GM18861 (cell line): ENCODE data around the gene DKK2.
A peak's percentile ranks its signal among the peaks of the same experiment; 100 is the strongest.
"Not testable (repeated sequence)": the region's sequence is repeated elsewhere in the genome, so short reads cannot be mapped to it uniquely, and the experiment has no call there.

Experiments
- ATAC-seq: cut with Tn5 transposase; IDR thresholded peaks from one replicate; pipeline ENCODE4 v1.9.1; 2021; ENCODE audit not compliant: unreplicated experiment

The DKK2 gene

GRCh38 chr4:106914223-106914622 is 121.9 kb downstream of the DKK2 start:
- ATAC-seq, result no peak

- ATAC-seq, result no peak
Measured at GRCh38 chr4:106909486-106910188, 126.5 kb downstream of the DKK2 start.

DNA sequence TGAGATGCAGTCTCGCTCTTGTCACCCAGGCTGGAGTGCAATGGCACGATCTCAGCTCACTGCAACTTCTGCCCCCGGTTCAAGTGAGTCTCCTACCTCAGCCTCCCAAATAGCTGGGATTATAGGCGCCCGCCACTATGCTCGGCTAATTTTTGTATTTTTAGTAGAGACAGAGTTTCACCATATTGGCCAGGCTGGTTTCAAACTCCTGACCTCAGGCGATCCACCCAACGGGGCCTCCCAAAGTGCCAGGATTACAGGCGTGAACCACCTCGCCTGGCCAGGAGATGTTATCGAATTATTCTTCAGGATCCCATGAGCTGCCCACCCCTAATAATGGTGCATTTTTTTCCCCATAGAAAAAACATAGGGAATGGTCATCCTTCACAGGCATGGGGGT is 128.1 kb downstream of the DKK2 start:
- not testable (repeated sequence) for ATAC-seq

GRCh38 chr4:106907216-106907615 is 128.9 kb downstream of the DKK2 start:
- no peak for ATAC-seq

DNA sequence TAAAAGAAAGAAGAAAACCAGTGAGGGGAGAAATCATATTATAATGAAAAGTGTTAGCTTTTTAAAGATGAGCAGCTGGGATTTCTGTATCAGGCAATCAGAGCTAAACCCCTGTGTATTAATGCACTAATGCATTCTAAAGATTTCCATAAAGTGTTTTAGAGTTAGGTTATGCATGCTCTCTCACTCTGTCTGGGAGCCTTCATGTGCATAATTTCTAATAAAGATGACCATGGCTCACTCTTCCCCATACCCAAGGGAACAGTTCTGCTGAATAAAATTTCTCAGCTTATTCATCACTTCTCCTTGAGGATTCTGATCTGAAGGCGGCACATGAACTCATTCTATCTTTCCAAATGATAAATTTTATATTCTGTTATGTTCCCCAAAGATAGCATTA is 129.4 kb downstream of the DKK2 start:
- ATAC-seq, result no peak

GRCh38 chr4:106898621-106899230 is 137.4 kb downstream of the DKK2 start:
- ATAC-seq, result peak; percentile 93

DNA sequence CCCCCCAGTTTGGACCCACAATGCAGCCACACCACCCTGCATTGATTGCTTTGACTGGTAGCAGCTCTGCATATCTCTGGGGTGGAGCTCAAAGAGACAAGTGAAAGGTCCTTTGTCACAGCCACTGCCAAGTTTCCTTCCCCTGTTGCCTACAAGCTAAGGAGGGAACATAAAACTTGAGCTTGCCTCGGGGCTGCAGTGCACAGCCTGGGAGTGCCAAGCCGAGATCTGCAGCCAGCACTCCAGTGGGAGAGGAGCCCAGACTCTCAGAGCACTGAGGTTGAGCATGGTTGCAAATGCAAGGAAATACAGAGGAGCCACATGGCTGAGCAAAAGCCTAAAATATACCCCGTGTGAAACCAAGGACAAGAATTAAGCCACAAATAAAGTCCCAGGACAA is 142.2 kb downstream of the DKK2 start:
- no peak for ATAC-seq

GRCh38 chr4:106893395-106893881 is 142.7 kb downstream of the DKK2 start:
- no peak for ATAC-seq

GRCh38 chr4:106892786-106893185 is 143.3 kb downstream of the DKK2 start:
- ATAC-seq, result no peak

- no peak for ATAC-seq
Measured at GRCh38 chr4:106875340-106875739, 160.8 kb downstream of the DKK2 start.
